IPS DF 6.9 (cell line): Measurements from ENCODE around the gene RNF4.

Experiments
- DNase-seq: peaks from one replicate; pipeline ENCODE4 v3.0.0-alpha.2; 2013; ENCODE audit warnings: low read depth, low spot score
- H3K27ac ChIP-seq: one replicate; pipeline ENCODE4 v1.5.1; 2013; ENCODE audit warnings: low read length, control low read depth
- H3K27me3 ChIP-seq: 2 replicates; pipeline ENCODE4 v1.6.1; 2013; ENCODE audit warnings: mild to moderate bottlenecking, low read length; ENCODE audit not compliant: control insufficient read depth, insufficient read depth
- H3K36me3 ChIP-seq: 2 replicates; pipeline ENCODE4 v1.6.1; 2013; ENCODE audit warnings: low read length; ENCODE audit not compliant: control insufficient read depth, insufficient read depth
- H3K4me1 ChIP-seq: 2 replicates; pipeline ENCODE4 v1.6.1; 2013; ENCODE audit warnings: low read length; ENCODE audit not compliant: control insufficient read depth, insufficient read depth
- H3K4me3 ChIP-seq: 2 replicates; pipeline ENCODE4 v1.5.1; 2013; ENCODE audit warnings: mild to moderate bottlenecking, low read length
- H3K9me3 ChIP-seq: 2 replicates; pipeline ENCODE4 v1.6.1; 2013; ENCODE audit warnings: low read length, inconsistent platforms; ENCODE audit not compliant: control insufficient read depth, insufficient read depth
- WGBS: extraction: QIAGEN DNeasy Blood & Tissue Kit; methylation state at CpG from one replicate; pipeline ENCODE4 v1.1.7; 2013; ENCODE audit warnings: mixed read lengths, missing lambda C conversion rate; ENCODE audit not compliant: insufficient read length, insufficient coverage; 5-methylcytosine and 5-hydroxymethylcytosine counted together

Gene RNF4

GRCh38 chr4:2446656-2447564 lies 22.0 kb upstream of the RNF4 start:
- H3K27ac ChIP-seq = no peak overlapping the region
- no peaks in the 10 kb centered on the region for H3K9me3 ChIP-seq
- peaks cover under 1% of the 10 kb centered on the region; the same call in 1 of the 2 replicates for H3K4me1 ChIP-seq
- H3K36me3 ChIP-seq = no peaks in the 10 kb centered on the region
- WGBS = 100% methylated on average over 1 of the region's 3 CpGs
- no peaks in the 10 kb centered on the region for H3K27me3 ChIP-seq
- DNase-seq = no peak
- H3K4me3 ChIP-seq = no peak overlapping the region

- Histone ChIP-seq H3K27ac (no peak overlapping the region), H3K9me3 (no peaks in the 10 kb centered on the region), H3K4me1 (no peaks in the 10 kb centered on the region), H3K4me3 (no peak overlapping the region), H3K27me3 (no peaks in the 10 kb centered on the region), H3K36me3 (no peaks in the 10 kb centered on the region)
- DNase-seq = no peak
- no CpG with 5 or more reads among the region's 7 CpGs for WGBS
These were observed 20.3 kb upstream of the RNF4 start for GRCh38 chr4:2448589-2448988.

GRCh38 chr4:2449051-2449450 lies 19.9 kb upstream of the RNF4 start:
- WGBS = no CpG with 5 or more reads among the region's 11 CpGs
- Histone ChIP-seq H3K27me3 (no peaks in the 10 kb centered on the region), H3K4me1 (no peaks in the 10 kb centered on the region), H3K4me3 (no peak overlapping the region), H3K27ac (no peak overlapping the region), H3K9me3 (no peaks in the 10 kb centered on the region), H3K36me3 (no peaks in the 10 kb centered on the region)
- DNase-seq = no peak

- no CpG with 5 or more reads among the region's 27 CpGs for WGBS
- Histone ChIP-seq H3K36me3 (no peaks in the 10 kb centered on the region), H3K9me3 (no peaks in the 10 kb centered on the region), H3K4me3 (no peak overlapping the region), H3K27ac (no peak overlapping the region), H3K27me3 (no peaks in the 10 kb centered on the region), H3K4me1 (no peaks in the 10 kb centered on the region)
- DNase-seq = no peak
These were observed 19.2 kb upstream of the RNF4 start for GRCh38 chr4:2449511-2450392.

- no peak for DNase-seq
- Histone ChIP-seq H3K4me1 (no peaks in the 10 kb centered on the region), H3K27me3 (no peaks in the 10 kb centered on the region), H3K27ac (no peak overlapping the region), H3K36me3 (no peaks in the 10 kb centered on the region), H3K9me3 (no peaks in the 10 kb centered on the region), H3K4me3 (no peak overlapping the region)
- no CpG with 5 or more reads among the region's 16 CpGs for WGBS
These were observed 18.4 kb upstream of the RNF4 start for GRCh38 chr4:2450394-2451035.

GRCh38 chr4:2451036-2451520 lies 17.8 kb upstream of the RNF4 start:
- Histone ChIP-seq H3K9me3 (no peaks in the 10 kb centered on the region), H3K4me3 (no peak overlapping the region), H3K4me1 (no peaks in the 10 kb centered on the region), H3K27ac (no peak overlapping the region), H3K27me3 (no peaks in the 10 kb centered on the region), H3K36me3 (no peaks in the 10 kb centered on the region)
- no CpG with 5 or more reads among the region's 10 CpGs for WGBS
- no peak for DNase-seq

- Histone ChIP-seq H3K4me1 (no peaks in the 10 kb centered on the region), H3K36me3 (no peaks in the 10 kb centered on the region), H3K9me3 (no peaks in the 10 kb centered on the region), H3K27ac (no peak overlapping the region), H3K27me3 (no peaks in the 10 kb centered on the region), H3K4me3 (no peak overlapping the region)
- no CpG with 5 or more reads among the region's 25 CpGs for WGBS
- no peak for DNase-seq
These were observed 16.8 kb upstream of the RNF4 start for GRCh38 chr4:2451821-2452785.

GRCh38 chr4:2457481-2458295 lies 11.2 kb upstream of the RNF4 start:
- H3K4me3 ChIP-seq = no peak overlapping the region
- DNase-seq = no peak
- H3K27me3 ChIP-seq = peaks cover 2% of the 10 kb centered on the region; the same call in 1 of the 2 replicates
- H3K9me3 ChIP-seq = no peaks in the 10 kb centered on the region
- H3K27ac ChIP-seq = no peak overlapping the region
- 100% methylated on average over 1 of the region's 24 CpGs for WGBS
- no peaks in the 10 kb centered on the region for H3K36me3 ChIP-seq
- no peaks in the 10 kb centered on the region for H3K4me1 ChIP-seq
